ENCODE data around the gene EIF4E1B. TPM values are rescaled to one million over a fixed set of nuclear protein-coding genes. Genes with fewer than 3 reads are reported as not detected.

The EIF4E1B gene
- total RNA-seq, 2 donors from 2014 or later: not detected

Other genes with a start within 250 kb of the EIF4E1B start
- gene NOP16, start 242.1 kb upstream of the EIF4E1B start, total RNA-seq: 10 to 100 TPM; 42.1 to 67.7 TPM
- gene HIGD2A, start 241.9 kb upstream of the EIF4E1B start, total RNA-seq: 100 to 1,000 TPM; 120 to 154 TPM
- gene CLTB, start 214.1 kb upstream of the EIF4E1B start, total RNA-seq: 10 to 100 TPM; 41.8 to 48.6 TPM
- 10 to 100 TPM; 36.3 to 37.7 TPM for gene FAF2, start 182.3 kb upstream of the EIF4E1B start, total RNA-seq
- 100 to 1,000 TPM in 1 of 2 donors, 10 to 100 TPM in 1; 83.5 to 136 TPM for gene RNF44, start 93.3 kb upstream of the EIF4E1B start, total RNA-seq
- gene CDHR2, start 81.3 kb upstream of the EIF4E1B start, total RNA-seq: under 1 TPM; 0.05 to 0.54 TPM
- gene GPRIN1, start 20.5 kb upstream of the EIF4E1B start, total RNA-seq: 1 to 10 TPM; 4.6 to 5.1 TPM
- 1 to 10 TPM in 1 of 2 donors, not detected in 1; 1.2 TPM for gene SNCB, start 141 bp upstream of the EIF4E1B start, total RNA-seq
- gene TSPAN17, start 16.8 kb downstream of the EIF4E1B start, total RNA-seq: 10 to 100 TPM; 14.3 to 30.9 TPM
- gene UNC5A, start 179.9 kb downstream of the EIF4E1B start, total RNA-seq: under 1 TPM in 1 of 2 donors, not detected in 1; 0.08 TPM

All from activated naive CD4-positive, alpha-beta T cell treated with anti-CD3 and anti-CD28 coated beads, Interleukin-2, amount 50 U/mL, for 72 hours (primary cell).